Endothelial cell of umbilical vein (primary cell): Measurements from ENCODE around the gene ZNF628.

Source experiments
- CTCF ChIP-seq, 2 donors: IDR thresholded peaks; 1 replicate in 1 of 2; 2 replicates in 1 of 2; pipeline ENCODE4 v1.5.1; 2011; ENCODE audit warnings: low read length in 2 of 2, mild to moderate bottlenecking in 2 of 2, moderate library complexity in 2 of 2, control low read depth in 1 of 2, inconsistent platforms in 1 of 2, low read depth in 1 of 2; ENCODE audit not compliant: insufficient read depth in 1 of 2; ENCODE audit errors: extremely low read depth in 1 of 2
- EZH2 ChIP-seq: IDR thresholded peaks from 2 replicates; pipeline ENCODE4 v1.6.1; 2012; ENCODE audit warnings: borderline replicate concordance, low read depth, mild to moderate bottlenecking, moderate library complexity, low read length, inconsistent platforms; ENCODE audit not compliant: severe bottlenecking
- FOS ChIP-seq: IDR thresholded peaks from 2 replicates; pipeline ENCODE4 v1.6.1; 2011; ENCODE audit warnings: mild to moderate bottlenecking, low read length, moderate library complexity, borderline replicate concordance; ENCODE audit not compliant: insufficient read depth
- GATA2 ChIP-seq: IDR thresholded peaks from 2 replicates; pipeline ENCODE4 v1.7.0; 2011; ENCODE audit warnings: low read depth, mild to moderate bottlenecking, moderate library complexity, mixed read lengths, low read length; ENCODE audit not compliant: insufficient read length, insufficient read depth
- MAX ChIP-seq: IDR thresholded peaks from 2 replicates; pipeline ENCODE4 v1.6.1; 2011; ENCODE audit not compliant: insufficient read depth, insufficient read length
- MYC ChIP-seq: IDR thresholded peaks from one replicate; pipeline ENCODE4 v1.6.1; 2011; ENCODE audit warnings: mild to moderate bottlenecking, low read depth, low read length
- POLR2A ChIP-seq: IDR thresholded peaks from 2 replicates; pipeline ENCODE4 v1.6.1; 2012; ENCODE audit warnings: low read depth, mild to moderate bottlenecking, control low read depth, low read length
- POLR2AphosphoS5 ChIP-seq: IDR thresholded peaks from 2 replicates; pipeline ENCODE4 v1.6.1; 2012; ENCODE audit warnings: low read depth, mild to moderate bottlenecking, control low read depth, low read length, moderate library complexity; ENCODE audit not compliant: insufficient read depth

GRCh38 chr19:55462722-55463121 is 13.7 kb upstream of the ZNF628 start:
- TF ChIP-seq CTCF (IDR thresholded peaks at IDR 0.05; ENCODE audit: extremely low read depth in 1 of 2, insufficient read depth in 1 of 2, low read depth in 1 of 2, low read length in 2 of 2) (no peak), POLR2A (no peak), POLR2AphosphoS5 (no peak), MAX (no peak), EZH2 (no peak), FOS (no peak), GATA2 (no peak), MYC (no peak)
